Esophagus squamous epithelium (tissue), 5 donors: ENCODE results near the gene PLEKHB2. TPM values are rescaled to one million over a fixed set of nuclear protein-coding genes. Genes with fewer than 3 reads are reported as not detected.
"Not testable (repeated sequence)": the region's sequence is repeated elsewhere in the genome, so short reads cannot be mapped to it uniquely, and the experiment has no call there.

ENCODE experiments used
- DNase-seq: peaks from one replicate; lab custom pipeline; 2025; lab: John Stamatoyannopoulos, UW
- H3K27ac ChIP-seq, 4 donors: fragments of 200-600 bp; sonication (generic); one replicate each; pipeline ENCODE4 v1.5.1; 2016 to 2019; ENCODE audit warnings: mild to moderate bottlenecking in 1 of 4
- H3K27me3 ChIP-seq, 4 donors: fragments of 200-600 bp; sonication (generic); 1 replicate in 3 of 4; 2 replicates in 1 of 4; pipeline versions ENCODE4 v1.5.1 to v1.6.0; 2017 to 2021; ENCODE audit warnings: antibody characterized with exemption in 1 of 4
- H3K36me3 ChIP-seq, 3 donors: fragments of 200-600 bp; sonication (generic); one replicate each; pipeline ENCODE4 v1.5.1; 2016 to 2019
- H3K4me1 ChIP-seq, 3 donors: fragments of 200-600 bp; sonication (generic); one replicate each; pipeline ENCODE4 v1.5.1; 2017 to 2019
- H3K4me3 ChIP-seq, 4 donors: fragments of 200-600 bp; sonication (generic); 1 replicate in 3 of 4; 2 replicates in 1 of 4; pipeline ENCODE4 v1.5.1; 2016 to 2019; ENCODE audit warnings: mild to moderate bottlenecking in 2 of 4, moderate library complexity in 1 of 4
- H3K9me3 ChIP-seq, 3 donors: fragments of 200-600 bp; sonication (generic); one replicate each; pipeline ENCODE4 v1.5.1; 2016 to 2019
- CTCF ChIP-seq, 6 experiments: fragments of 450-650 bp in 4 of 6; fragments of 200-600 bp in 2 of 6; sonication (generic) in 2 of 6; IDR thresholded peaks; one replicate each; pipeline ENCODE4 v1.5.1; 2016 to 2019; ENCODE audit warnings: antibody characterized with exemption in 6 of 6, mild to moderate bottlenecking in 4 of 6, moderate library complexity in 4 of 6
- POLR2A ChIP-seq, 4 donors: fragments of 450-650 bp; IDR thresholded peaks; one replicate each; pipeline ENCODE4 v1.6.1; 2017; ENCODE audit warnings: antibody characterized with exemption in 4 of 4, mild to moderate bottlenecking in 4 of 4, moderate library complexity in 3 of 4
- WGBS, 2 donors: methylation state at CpG; one replicate each; pipeline ENCODE4 v1.1.5; 2018; 5-methylcytosine and 5-hydroxymethylcytosine counted together
- intact Hi-C: fragments of 100-400 bp; cut with DNase I; formaldehyde crosslinking; loops from one replicate; pipeline ENCODE4 v1.15.0; 2022
- total RNA-seq, 4 donors: library from RNA; depleted of rRNA; stranded (reverse); fragments of >200 nt; gene quantifications; one replicate each; pipeline ENCODE4 v1.1.0, GENCODE V29; 2016
- donor health status: DM: yes; HTN: yes; CAD: no.

Gene PLEKHB2
- total RNA-seq, 4 donors from 2014 or later: 36.3 to 75.8 (median 47.4) TPM

- no peaks in the 10 kb centered on the region for H3K27me3 ChIP-seq
- H3K4me1 ChIP-seq: no peaks in the 10 kb centered on the region
- H3K9me3 ChIP-seq: no peaks in the 10 kb centered on the region
- intact Hi-C loops: no loop called here
- H3K36me3 ChIP-seq: peaks cover 7 to 99% (median 21%) of the 10 kb centered on the region in 3 donors
- 93 to 100% methylated on average over 3 to 6 of the region's 6 CpGs for WGBS, 2 donors
- no peak for DNase-seq
- no peak overlapping the region for H3K4me3 ChIP-seq
- no peak for TF ChIP-seq CTCF (IDR thresholded peaks at IDR 0.05)
- TF ChIP-seq POLR2A (IDR thresholded peaks at IDR 0.05): no peak
- no peak overlapping the region for H3K27ac ChIP-seq
Measured at GRCh38 chr2:131143803-131144202, 38.7 kb downstream of the PLEKHB2 start.

- no peak overlapping the region for H3K4me3 ChIP-seq
- H3K4me1 ChIP-seq: no peaks in the 10 kb centered on the region
- no peak for DNase-seq
- intact Hi-C loops: no loop called here
- no peaks in the 10 kb centered on the region for H3K9me3 ChIP-seq
- 95% methylated on average over 2 of the region's 2 CpGs for WGBS, 2 donors
- no peaks in the 10 kb centered on the region for H3K27me3 ChIP-seq
- H3K27ac ChIP-seq: no peak overlapping the region
- TF ChIP-seq CTCF (IDR thresholded peaks at IDR 0.05): no peak
- no peak for TF ChIP-seq POLR2A (IDR thresholded peaks at IDR 0.05)
- peaks cover 7 to 99% (median 19%) of the 10 kb centered on the region in 3 donors for H3K36me3 ChIP-seq
Measured at GRCh38 chr2:131145040-131145439, 39.9 kb downstream of the PLEKHB2 start.

- no peak for DNase-seq
- Histone ChIP-seq H3K9me3 (no peaks in the 10 kb centered on the region), H3K27ac (no peak overlapping the region), H3K4me1 (no peaks in the 10 kb centered on the region), H3K4me3 (no peak overlapping the region), H3K27me3 (no peaks in the 10 kb centered on the region), H3K36me3 (peaks cover 0 to 99% (median 9%) of the 10 kb centered on the region in 3 donors)
- intact Hi-C loops: no loop called here
- TF ChIP-seq POLR2A (IDR thresholded peaks at IDR 0.05): no peak
- TF ChIP-seq CTCF (IDR thresholded peaks at IDR 0.05): no peak
- 87 to 97% methylated on average over 6 to 7 of the region's 7 CpGs for WGBS, 2 donors
Measured at GRCh38 chr2:131146231-131146630, 41.1 kb downstream of the PLEKHB2 start.

GRCh38 chr2:131146749-131147148, 41.6 kb downstream of the PLEKHB2 start:
- WGBS, 2 donors: 44 to 69% methylated on average over 1 of the region's 1 CpG
- H3K9me3 ChIP-seq: no peaks in the 10 kb centered on the region
- H3K36me3 ChIP-seq: peaks cover 0 to 96% (median 9%) of the 10 kb centered on the region in 3 donors
- no peak overlapping the region for H3K4me3 ChIP-seq
- H3K4me1 ChIP-seq: no peaks in the 10 kb centered on the region
- intact Hi-C loops: no loop called here
- TF ChIP-seq POLR2A (IDR thresholded peaks at IDR 0.05) (no peak), CTCF (IDR thresholded peaks at IDR 0.05) (no peak)
- no peaks in the 10 kb centered on the region for H3K27me3 ChIP-seq
- DNase-seq: no peak
- no peak overlapping the region for H3K27ac ChIP-seq

- Histone ChIP-seq H3K9me3 (no peaks in the 10 kb centered on the region), H3K27me3 (no peaks in the 10 kb centered on the region), H3K27ac (no peak overlapping the region), H3K36me3 (peaks cover 0 to 79% (median 9%) of the 10 kb centered on the region in 3 donors), H3K4me3 (no peak overlapping the region), H3K4me1 (peaks cover 0 to 4% (median 0%) of the 10 kb centered on the region in 3 donors)
- intact Hi-C loops: no loop called here
- WGBS, 2 donors: 64 to 89% methylated on average over 3 of the region's 3 CpGs
- TF ChIP-seq POLR2A (IDR thresholded peaks at IDR 0.05): no peak
- TF ChIP-seq CTCF (IDR thresholded peaks at IDR 0.05): no peak
- no peak for DNase-seq
Measured at GRCh38 chr2:131148426-131148825, 43.3 kb downstream of the PLEKHB2 start.

GRCh38 chr2:131150109-131150508, 45.0 kb downstream of the PLEKHB2 start:
- DNase-seq, H3K27ac ChIP-seq, H3K4me3 ChIP-seq, H3K9me3 ChIP-seq, H3K27me3 ChIP-seq, intact Hi-C loops: not testable (repeated sequence)
- 94 to 98% methylated on average over 9 of the region's 9 CpGs for WGBS, 2 donors
- Histone ChIP-seq H3K4me1 (peaks cover 0 to 12% (median 0%) of the 10 kb centered on the region in 3 donors), H3K36me3 (peaks cover 0 to 62% (median 9%) of the 10 kb centered on the region in 3 donors)
